Mucosa of rectum (tissue), 2 donors: Measurements from ENCODE around the gene CTIF.

ENCODE experiments used
- H3K27ac ChIP-seq, 2 donors: one replicate each; pipeline ENCODE4 v1.7.0; 2013; ENCODE audit warnings: inconsistent platforms in 2 of 2, low read depth in 2 of 2, low read length in 2 of 2
- H3K27me3 ChIP-seq, 2 donors: one replicate each; pipeline ENCODE4 v1.7.0; 2013; ENCODE audit warnings: low read length in 2 of 2; ENCODE audit not compliant: control insufficient read depth in 2 of 2, insufficient read depth in 2 of 2
- H3K36me3 ChIP-seq, 2 donors: one replicate each; pipeline ENCODE4 v1.7.0; 2013; ENCODE audit warnings: low read length in 2 of 2; ENCODE audit not compliant: control insufficient read depth in 2 of 2, insufficient read depth in 2 of 2
- H3K4me1 ChIP-seq, 2 donors: one replicate each; pipeline ENCODE4 v1.7.0; 2013; ENCODE audit warnings: low read length in 2 of 2, mild to moderate bottlenecking in 1 of 2; ENCODE audit not compliant: control insufficient read depth in 2 of 2, insufficient read depth in 2 of 2
- H3K4me3 ChIP-seq, 2 donors: one replicate each; pipeline ENCODE4 v1.7.0; 2013; ENCODE audit warnings: low read length in 2 of 2
- H3K9ac ChIP-seq, 2 donors: one replicate each; pipeline ENCODE4 v1.7.0; 2013; ENCODE audit warnings: low read length in 2 of 2, low read depth in 1 of 2, mild to moderate bottlenecking in 1 of 2
- H3K9me3 ChIP-seq, 2 donors: one replicate each; pipeline ENCODE4 v1.7.0; 2013; ENCODE audit warnings: low read length in 2 of 2; ENCODE audit not compliant: control insufficient read depth in 2 of 2
- donor health status: healthy.
- donor health status: Normal muscosa, but diverticular disease.

Gene CTIF

GRCh38 chr18:48548921-48549320 lies 10.1 kb downstream of the CTIF start:
- Histone ChIP-seq H3K9me3 (no peaks in the 10 kb centered on the region), H3K4me3 (no peak overlapping the region), H3K9ac (no peak overlapping the region), H3K4me1 (peaks cover 0 to 4% of the 10 kb centered on the region in 2 donors), H3K27me3 (no peaks in the 10 kb centered on the region), H3K27ac (no peak overlapping the region), H3K36me3 (no peaks in the 10 kb centered on the region)

- H3K27ac ChIP-seq, result no peak overlapping the region
- H3K27me3 ChIP-seq, result no peaks in the 10 kb centered on the region
- H3K36me3 ChIP-seq, result no peaks in the 10 kb centered on the region
- H3K4me3 ChIP-seq, result no peak overlapping the region
- H3K9ac ChIP-seq, result no peak overlapping the region
- H3K4me1 ChIP-seq, result peaks cover 0 to 4% of the 10 kb centered on the region in 2 donors
- H3K9me3 ChIP-seq, result no peaks in the 10 kb centered on the region
These were observed 11.4 kb downstream of the CTIF start for GRCh38 chr18:48550101-48550729.

- Histone ChIP-seq H3K4me1 (peaks cover 0 to under 1% of the 10 kb centered on the region in 2 donors), H3K9ac (no peak overlapping the region), H3K27ac (no peak overlapping the region)
These were observed 12.3 kb downstream of the CTIF start for GRCh38 chr18:48551100-48551499.

GRCh38 chr18:48552130-48552529 lies 13.3 kb downstream of the CTIF start:
- no peaks in the 10 kb centered on the region for H3K36me3 ChIP-seq
- H3K9ac ChIP-seq, result no peak overlapping the region
- no peak overlapping the region for H3K27ac ChIP-seq
- H3K27me3 ChIP-seq, result no peaks in the 10 kb centered on the region
- H3K4me3 ChIP-seq, result no peak overlapping the region
- no peaks in the 10 kb centered on the region for H3K9me3 ChIP-seq
- no peaks in the 10 kb centered on the region for H3K4me1 ChIP-seq

More at GRCh38 chr18:48551100-48551499, 12.3 kb downstream of the CTIF start:
- Histone ChIP-seq H3K27me3 (no peaks in the 10 kb centered on the region), H3K36me3 (no peaks in the 10 kb centered on the region), H3K4me3 (no peak overlapping the region), H3K9me3 (no peaks in the 10 kb centered on the region)

- H3K27ac ChIP-seq, result no peak overlapping the region
- H3K36me3 ChIP-seq, result no peaks in the 10 kb centered on the region
- no peaks in the 10 kb centered on the region for H3K27me3 ChIP-seq
- H3K4me1 ChIP-seq, result no peaks in the 10 kb centered on the region
- no peak overlapping the region for H3K9ac ChIP-seq
- H3K4me3 ChIP-seq, result no peak overlapping the region
- no peaks in the 10 kb centered on the region for H3K9me3 ChIP-seq
These were observed 14.4 kb downstream of the CTIF start for GRCh38 chr18:48553236-48553635.

GRCh38 chr18:48554610-48555400 lies 16.0 kb downstream of the CTIF start:
- H3K27ac ChIP-seq, result no peak overlapping the region
- no peak overlapping the region for H3K4me3 ChIP-seq
- H3K9ac ChIP-seq, result no peak overlapping the region

GRCh38 chr18:48555465-48555995 lies 16.7 kb downstream of the CTIF start:
- Histone ChIP-seq H3K4me1 (no peaks in the 10 kb centered on the region), H3K4me3 (no peak overlapping the region), H3K27me3 (no peaks in the 10 kb centered on the region), H3K9ac (no peak overlapping the region), H3K9me3 (no peaks in the 10 kb centered on the region), H3K27ac (no peak overlapping the region), H3K36me3 (no peaks in the 10 kb centered on the region)

More at GRCh38 chr18:48554610-48555400, 16.0 kb downstream of the CTIF start:
- Histone ChIP-seq H3K27me3 (no peaks in the 10 kb centered on the region), H3K4me1 (no peaks in the 10 kb centered on the region), H3K36me3 (no peaks in the 10 kb centered on the region), H3K9me3 (no peaks in the 10 kb centered on the region)

- Histone ChIP-seq H3K27ac (no peak overlapping the region), H3K4me1 (peaks cover 0 to 2% of the 10 kb centered on the region in 2 donors), H3K9ac (no peak overlapping the region), H3K9me3 (no peaks in the 10 kb centered on the region), H3K27me3 (no peaks in the 10 kb centered on the region), H3K4me3 (no peak overlapping the region), H3K36me3 (no peaks in the 10 kb centered on the region)
These were observed 18.9 kb downstream of the CTIF start for GRCh38 chr18:48557640-48558174.

GRCh38 chr18:48558248-48558647 lies 19.4 kb downstream of the CTIF start:
- H3K4me3 ChIP-seq, result no peak overlapping the region
- H3K9me3 ChIP-seq, result no peaks in the 10 kb centered on the region
- no peak overlapping the region for H3K9ac ChIP-seq
- peaks cover 0 to 2% of the 10 kb centered on the region in 2 donors for H3K4me1 ChIP-seq
- no peaks in the 10 kb centered on the region for H3K27me3 ChIP-seq
- H3K27ac ChIP-seq, result no peak overlapping the region
- H3K36me3 ChIP-seq, result no peaks in the 10 kb centered on the region

- H3K27ac ChIP-seq, result no peak overlapping the region
- peaks cover 0 to 2% of the 10 kb centered on the region in 2 donors for H3K4me1 ChIP-seq
- H3K9me3 ChIP-seq, result no peaks in the 10 kb centered on the region
- H3K27me3 ChIP-seq, result no peaks in the 10 kb centered on the region
- no peak overlapping the region for H3K9ac ChIP-seq
- H3K36me3 ChIP-seq, result no peaks in the 10 kb centered on the region
- H3K4me3 ChIP-seq, result no peak overlapping the region
These were observed 21.7 kb downstream of the CTIF start for GRCh38 chr18:48560491-48560890.
